Measurements from ENCODE around the gene CREB5.

GRCh38 chr7:28747854-28748253 lies 335.5 kb downstream of the CREB5 start:
- TF ChIP-seq CTCF (IDR thresholded peaks at IDR 0.05) = no peak
- no peak for TF ChIP-seq POLR2A (IDR thresholded peaks at IDR 0.05)
- TF ChIP-seq EP300 (IDR thresholded peaks at IDR 0.05) = no peak
- TF ChIP-seq POLR2AphosphoS5 (IDR thresholded peaks at IDR 0.05) = no peak
